ENCODE measurements around the gene ATP6V0D1. TPM values are rescaled to one million over a fixed set of nuclear protein-coding genes. Genes with fewer than 3 reads are reported as not detected.
"Not testable (repeated sequence)": the region's sequence is repeated elsewhere in the genome, so short reads cannot be mapped to it uniquely, and the experiment has no call there.

ATP6V0D1 gene
- total and polyA plus RNA-seq, 8 donors: 17.4 to 54.0 (median 32.3) TPM

DNA sequence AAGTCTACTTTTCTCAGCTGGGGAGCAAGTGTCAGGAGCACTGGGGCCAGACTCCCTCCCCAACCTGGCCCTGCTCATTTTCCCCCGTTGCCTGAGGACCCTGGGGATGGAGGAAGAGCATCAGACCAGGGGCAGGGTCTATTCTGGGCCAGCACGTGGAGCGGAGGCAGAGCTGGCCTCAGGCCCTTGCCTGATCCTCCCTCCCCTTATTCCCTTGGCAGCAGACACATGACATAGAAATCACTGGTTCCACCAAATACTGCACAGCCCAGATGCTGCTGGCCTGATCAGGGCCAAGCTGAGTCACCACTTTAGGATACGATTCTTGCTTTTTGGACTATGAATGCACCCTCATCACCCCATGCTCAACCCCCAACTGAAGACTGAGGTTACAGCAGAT is 18.1 kb upstream of the ATP6V0D1 start:
- no peaks in the 10 kb centered on the region for H3K36me3 ChIP-seq
- no peak overlapping the region for H3K27ac ChIP-seq
- intact Hi-C loops (cut with DNase I): no loop called here
- DNase-seq: no peak
- no peaks in the 10 kb centered on the region for H3K9me3 ChIP-seq
- WGBS, 2 donors: 81 to 85% methylated on average over 4 of the region's 4 CpGs
- no peaks in the 10 kb centered on the region for H3K27me3 ChIP-seq
- no peak for FAIRE-seq
- H3K4me1 ChIP-seq: no peaks in the 10 kb centered on the region
- ATAC-seq: peak in 2 of 4 donors; percentile 35 to 36
- no peak overlapping the region for H3K4me3 ChIP-seq
- TF ChIP-seq, protein P1, sequence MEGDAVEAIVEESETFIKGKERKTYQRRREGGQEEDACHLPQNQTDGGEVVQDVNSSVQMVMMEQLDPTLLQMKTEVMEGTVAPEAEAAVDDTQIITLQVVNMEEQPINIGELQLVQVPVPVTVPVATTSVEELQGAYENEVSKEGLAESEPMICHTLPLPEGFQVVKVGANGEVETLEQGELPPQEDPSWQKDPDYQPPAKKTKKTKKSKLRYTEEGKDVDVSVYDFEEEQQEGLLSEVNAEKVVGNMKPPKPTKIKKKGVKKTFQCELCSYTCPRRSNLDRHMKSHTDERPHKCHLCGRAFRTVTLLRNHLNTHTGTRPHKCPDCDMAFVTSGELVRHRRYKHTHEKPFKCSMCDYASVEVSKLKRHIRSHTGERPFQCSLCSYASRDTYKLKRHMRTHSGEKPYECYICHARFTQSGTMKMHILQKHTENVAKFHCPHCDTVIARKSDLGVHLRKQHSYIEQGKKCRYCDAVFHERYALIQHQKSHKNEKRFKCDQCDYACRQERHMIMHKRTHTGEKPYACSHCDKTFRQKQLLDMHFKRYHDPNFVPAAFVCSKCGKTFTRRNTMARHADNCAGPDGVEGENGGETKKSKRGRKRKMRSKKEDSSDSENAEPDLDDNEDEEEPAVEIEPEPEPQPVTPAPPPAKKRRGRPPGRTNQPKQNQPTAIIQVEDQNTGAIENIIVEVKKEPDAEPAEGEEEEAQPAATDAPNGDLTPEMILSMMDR (IDR thresholded peaks at IDR 0.05): no peak

DNA sequence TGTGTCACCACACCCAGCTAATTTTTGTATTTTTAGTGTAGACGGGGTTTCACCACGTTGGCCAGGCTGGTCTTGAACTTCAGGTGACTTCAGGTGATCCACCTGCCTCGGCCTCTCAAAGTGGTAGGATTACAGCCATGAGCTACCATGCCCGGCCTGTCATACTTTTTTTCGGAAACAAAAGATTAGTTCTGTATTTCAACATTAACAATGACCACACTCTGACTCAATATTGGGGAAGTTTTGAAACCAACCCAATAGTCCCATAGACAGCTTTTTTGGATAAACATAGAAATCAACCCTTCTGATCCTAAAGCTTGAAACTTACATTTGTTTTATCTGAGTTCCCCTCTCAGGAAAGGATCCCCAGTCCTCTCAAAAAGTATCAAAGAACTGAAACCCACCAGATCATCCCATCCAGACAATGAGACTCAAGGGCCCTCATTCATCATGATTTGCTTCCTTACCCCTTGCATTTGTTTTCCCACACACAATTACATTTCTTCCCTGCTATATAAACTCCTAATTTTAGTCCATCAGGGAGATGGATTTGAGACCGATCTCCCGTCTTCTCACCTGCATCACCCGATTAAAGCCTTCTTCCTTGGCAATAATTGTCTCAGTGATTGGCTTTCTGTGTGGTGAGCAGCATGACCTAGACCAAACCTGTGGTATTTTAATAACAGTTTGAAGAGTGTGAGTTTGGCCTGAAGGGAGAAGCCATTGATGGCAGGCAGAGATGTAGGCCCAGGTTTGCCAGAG is 9.6 kb upstream of the ATP6V0D1 start:
- WGBS, 2 donors: 88% methylated on average over 8 of the region's 8 CpGs
- FAIRE-seq (no peak), ATAC-seq (peak in 1 of 4 donors; percentile 24), DNase-seq (no peak)
- intact Hi-C loops (cut with DNase I): no loop called here
- H3K4me1 ChIP-seq: peaks cover 8 to 12% (median 8%) of the 10 kb centered on the region in 3 donors
- TF ChIP-seq, protein P1 (IDR thresholded peaks at IDR 0.05): no peak
- H3K27me3 ChIP-seq: no peaks in the 10 kb centered on the region
- H3K4me3 ChIP-seq: no peak overlapping the region
- no peaks in the 10 kb centered on the region for H3K36me3 ChIP-seq
- no peaks in the 10 kb centered on the region for H3K9me3 ChIP-seq
- H3K27ac ChIP-seq: peak overlapping the region in 1 of 4 donors; percentile 46

DNA sequence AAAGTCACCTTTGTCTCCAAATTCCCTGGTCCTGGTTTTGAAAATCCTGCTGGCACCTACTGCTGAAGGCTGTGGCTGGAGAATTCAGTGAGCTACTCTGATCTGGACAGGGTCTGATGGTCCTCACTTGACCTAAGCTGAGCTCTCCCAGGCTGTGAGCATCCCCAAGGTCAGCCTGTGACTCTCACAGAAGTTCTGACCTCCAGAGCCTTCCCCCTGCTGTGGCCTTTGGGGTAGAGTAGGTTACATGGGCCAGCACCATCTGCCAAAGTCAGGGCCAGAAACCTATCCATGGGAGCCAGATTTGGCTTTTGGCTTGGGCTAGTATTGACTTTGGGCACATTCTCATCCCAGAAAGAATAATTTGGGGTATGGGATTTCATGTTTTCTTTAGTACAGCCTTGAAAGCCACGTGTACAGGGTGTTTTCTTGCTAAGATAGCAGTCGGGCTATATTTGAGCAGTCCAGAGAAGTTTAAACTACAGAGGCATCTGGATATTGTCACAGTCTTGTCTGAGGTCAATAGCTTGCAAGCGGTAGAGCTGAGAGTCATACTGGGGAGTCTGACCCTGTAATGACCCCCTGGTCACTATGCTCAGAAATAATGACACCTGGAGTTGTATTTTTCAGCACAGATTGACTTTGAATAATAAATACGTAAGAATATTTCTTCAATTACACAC is 8.6 kb upstream of the ATP6V0D1 start:
- peak overlapping the region in 2 of 4 donors; percentile 22 to 48 for H3K27ac ChIP-seq
- H3K27me3 ChIP-seq: no peaks in the 10 kb centered on the region
- H3K4me3 ChIP-seq: no peak overlapping the region
- TF ChIP-seq, protein P1 (IDR thresholded peaks at IDR 0.05): no peak
- ATAC-seq (peak in 2 of 4 donors; percentile 5 to 7), DNase-seq (no peak), FAIRE-seq (no peak)
- H3K36me3 ChIP-seq: peaks cover 0 to 2% (median 0%) of the 10 kb centered on the region in 3 donors
- 31 to 32% methylated on average over 4 of the region's 4 CpGs for WGBS, 2 donors
- peaks cover 8 to 12% (median 8%) of the 10 kb centered on the region in 3 donors for H3K4me1 ChIP-seq
- intact Hi-C loops (cut with DNase I): no loop called here
- no peaks in the 10 kb centered on the region for H3K9me3 ChIP-seq

DNA sequence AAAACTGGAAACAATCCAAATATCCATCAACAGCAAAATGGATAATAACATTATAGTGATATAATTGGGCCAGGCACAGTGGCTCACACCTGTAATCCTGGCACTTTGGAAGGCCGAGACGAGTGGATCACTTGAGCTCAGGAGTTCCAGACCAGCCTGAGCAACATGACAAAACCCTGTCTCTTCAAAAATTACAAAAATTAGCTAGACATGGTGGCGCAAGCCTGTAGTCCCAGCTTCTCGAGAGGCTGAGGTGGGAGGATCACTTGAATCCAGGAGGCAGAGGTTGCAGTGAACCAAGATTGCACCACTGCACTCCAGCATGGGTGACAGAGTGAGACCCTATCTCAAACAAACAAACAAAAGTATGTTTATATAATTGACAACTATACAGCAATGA is 6.6 kb upstream of the ATP6V0D1 start:
- H3K36me3 ChIP-seq; H3K27me3 ChIP-seq; FAIRE-seq; intact Hi-C loops (cut with DNase I); H3K27ac ChIP-seq; ATAC-seq; H3K9me3 ChIP-seq; DNase-seq; H3K4me3 ChIP-seq: not testable (repeated sequence)
- peaks cover 8 to 17% (median 8%) of the 10 kb centered on the region in 3 donors for H3K4me1 ChIP-seq
- WGBS, 2 donors: 88 to 92% methylated on average over 4 of the region's 4 CpGs

DNA sequence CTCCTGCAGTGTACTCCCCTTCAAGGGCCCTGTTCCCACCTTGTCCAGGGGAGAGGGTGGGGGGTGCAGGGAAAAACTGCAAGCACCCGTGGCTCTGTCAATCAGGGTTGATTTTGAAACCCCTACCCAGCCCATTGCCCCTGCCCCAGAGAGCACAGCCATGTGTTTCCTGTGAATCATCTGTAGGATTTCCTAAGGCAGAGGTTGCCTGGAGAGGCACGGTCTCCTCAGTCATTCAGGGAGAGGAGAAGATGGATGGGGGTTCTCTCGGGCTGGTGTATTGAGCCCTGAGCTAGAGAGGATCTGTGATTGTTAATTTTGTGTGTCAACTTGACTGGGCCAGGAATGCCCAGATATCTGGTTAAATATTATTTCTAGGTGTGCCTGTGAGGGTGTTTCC is 5.8 kb upstream of the ATP6V0D1 start:
- no peak for DNase-seq
- no peak overlapping the region for H3K4me3 ChIP-seq
- FAIRE-seq: no peak
- H3K27me3 ChIP-seq: no peaks in the 10 kb centered on the region
- no peak for ATAC-seq
- H3K27ac ChIP-seq: no peak overlapping the region
- H3K36me3 ChIP-seq: peaks cover 0 to 8% (median 0%) of the 10 kb centered on the region in 3 donors
- intact Hi-C loops (cut with DNase I): no loop called here
- 78 to 84% methylated on average over 3 of the region's 3 CpGs for WGBS, 2 donors
- H3K4me1 ChIP-seq: peaks cover 8 to 24% (median 11%) of the 10 kb centered on the region in 3 donors
- TF ChIP-seq, protein P1 (IDR thresholded peaks at IDR 0.05): no peak
- no peaks in the 10 kb centered on the region for H3K9me3 ChIP-seq

Data from pancreas (tissue), 10 donors.